HG02884 (cell line): Measurements from ENCODE around the gene MYO19.
"Not testable (repeated sequence)": the region's sequence is repeated elsewhere in the genome, so short reads cannot be mapped to it uniquely, and the experiment has no call there.

Experiments
- ATAC-seq: cut with Tn5 transposase; IDR thresholded peaks from one replicate; pipeline ENCODE4 v1.9.1; 2021; ENCODE audit warnings: mild to moderate bottlenecking, moderate library complexity; ENCODE audit not compliant: unreplicated experiment

The MYO19 gene

DNA sequence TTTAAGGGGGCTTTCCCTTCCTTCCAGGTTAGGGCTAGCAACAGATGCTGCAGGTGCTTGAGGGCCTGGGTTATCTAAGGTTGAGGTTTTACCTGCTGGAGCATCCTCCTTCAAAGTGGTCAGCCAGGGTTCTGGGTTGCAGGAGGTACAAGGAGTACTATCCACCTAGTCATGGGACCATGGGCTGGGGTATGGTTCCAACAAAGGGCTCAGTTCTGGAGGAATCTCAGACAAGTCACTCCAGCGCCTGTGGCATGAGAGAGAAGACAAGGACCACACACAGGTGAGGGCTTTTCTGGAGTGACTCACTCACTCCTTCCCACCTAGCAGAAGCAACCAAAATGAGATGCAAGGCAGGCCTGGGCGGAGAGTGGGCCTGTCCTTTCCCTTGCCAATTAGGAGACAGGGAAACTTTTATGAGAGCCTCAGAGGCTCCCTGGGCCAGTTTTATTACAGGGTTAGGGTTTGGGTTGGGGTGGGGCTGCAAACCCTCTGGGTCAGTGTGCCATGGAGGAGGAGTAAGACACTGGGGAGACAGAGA is 2.2 kb downstream of the MYO19 start:
- no peak for ATAC-seq

DNA sequence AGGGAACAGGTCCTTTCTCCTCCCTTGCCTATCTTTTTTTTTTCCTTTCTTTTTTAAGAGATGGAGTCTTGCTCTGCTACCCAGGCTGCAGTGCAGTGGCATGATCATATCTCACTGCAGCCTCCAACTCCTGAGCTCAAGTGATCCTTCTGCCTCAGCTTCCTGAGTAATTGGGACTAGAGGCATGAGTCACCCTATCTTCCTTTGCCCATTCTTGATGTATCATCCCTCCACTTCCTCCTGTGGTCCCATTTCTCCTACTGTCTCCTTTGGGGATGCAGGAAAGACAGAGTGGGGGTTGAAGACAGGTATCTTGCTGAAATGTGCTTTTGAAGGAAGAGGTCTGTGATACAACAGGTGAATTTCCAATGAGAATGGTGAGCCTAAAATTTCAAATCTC is 5.5 kb downstream of the MYO19 start:
- ATAC-seq = no peak

GRCh38 chr17:36527621-36528250 is 6.9 kb downstream of the MYO19 start:
- no peak for ATAC-seq

GRCh38 chr17:36525888-36526287 is 8.8 kb downstream of the MYO19 start:
- no peak for ATAC-seq

GRCh38 chr17:36525113-36525512 is 9.6 kb downstream of the MYO19 start:
- no peak for ATAC-seq

DNA sequence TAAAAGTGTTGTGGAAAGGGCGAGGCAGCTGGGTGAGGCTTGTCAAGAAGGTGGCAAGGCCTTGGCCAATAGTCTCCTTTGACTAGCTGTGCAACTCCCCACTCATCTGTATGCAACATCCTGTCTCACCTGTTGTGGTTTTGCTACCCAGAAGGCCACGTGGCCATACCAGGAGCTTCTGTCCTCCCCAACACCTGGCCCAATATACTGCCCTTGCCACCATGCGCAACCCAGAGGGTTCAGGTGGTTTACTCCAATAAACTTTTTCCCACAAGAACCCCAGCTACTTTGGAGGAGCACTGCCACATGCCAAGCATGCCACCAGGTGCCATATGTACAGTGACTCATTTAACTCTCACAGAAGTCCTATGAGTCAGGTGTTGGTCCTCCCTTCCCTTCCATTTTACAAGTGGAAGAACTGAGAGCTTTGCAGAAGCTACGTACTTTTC is 10.2 kb downstream of the MYO19 start:
- ATAC-seq = no peak

DNA sequence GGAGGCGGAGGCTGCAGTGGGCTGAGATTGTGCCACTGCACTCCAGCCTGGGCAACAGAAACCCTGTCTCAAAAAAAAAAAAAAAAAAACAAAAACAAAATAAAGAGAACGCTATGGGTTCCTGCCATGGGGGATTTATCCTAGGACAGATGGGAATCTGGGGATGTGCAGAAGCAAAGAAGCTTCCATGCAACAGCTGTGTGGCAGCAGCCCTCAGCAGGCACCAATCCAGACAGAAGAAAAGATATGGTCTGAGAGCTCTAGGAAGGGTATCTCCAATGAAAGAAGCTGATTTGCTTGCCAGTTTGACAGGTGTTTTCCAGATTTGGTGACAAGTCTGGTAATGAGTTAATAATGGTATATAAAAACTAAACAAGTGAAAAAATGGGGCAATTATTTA is 11.6 kb downstream of the MYO19 start:
- ATAC-seq = no peak

GRCh38 chr17:36515837-36516236 is 18.8 kb downstream of the MYO19 start:
- no peak for ATAC-seq

DNA sequence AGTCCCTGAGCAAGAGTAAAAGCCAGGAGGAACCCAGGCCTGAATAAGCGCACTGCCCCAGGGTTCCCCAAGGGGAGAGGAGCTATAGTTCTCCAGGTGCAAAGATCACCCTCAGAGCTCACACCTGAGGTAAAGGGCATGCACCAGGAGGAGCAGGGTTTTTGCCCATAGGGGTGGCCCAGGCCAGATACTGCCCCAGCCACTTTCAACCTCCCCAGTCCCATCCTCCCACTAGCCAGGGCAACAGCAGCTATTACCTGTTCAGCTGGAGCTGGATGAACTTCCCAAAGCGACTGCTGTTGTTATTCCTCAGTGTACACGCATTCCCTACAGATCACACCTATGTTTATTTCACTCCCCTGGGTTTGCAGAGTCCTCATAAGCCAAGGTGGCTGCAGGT is 19.8 kb downstream of the MYO19 start:
- no peak for ATAC-seq

GRCh38 chr17:36512641-36513040 is 22.0 kb downstream of the MYO19 start:
- no peak for ATAC-seq

DNA sequence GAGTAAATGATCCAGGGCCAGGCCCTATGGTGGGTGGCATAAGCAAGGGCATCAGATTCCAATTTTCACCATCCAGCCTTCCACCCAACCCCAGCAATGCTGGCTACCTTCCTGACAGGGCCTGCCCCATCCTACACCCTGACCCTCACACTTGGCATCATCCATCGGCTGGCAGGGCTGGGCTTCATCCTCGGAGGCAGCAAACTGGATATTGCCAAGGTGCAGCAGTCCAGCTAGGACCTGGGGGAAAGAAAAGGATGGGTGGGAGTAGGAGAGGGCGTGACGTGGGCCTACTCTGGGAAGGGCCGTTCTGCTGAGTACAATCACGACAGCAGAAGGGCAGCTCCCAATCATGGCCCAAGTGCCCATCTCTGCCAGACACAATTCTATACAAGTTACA is 23.5 kb downstream of the MYO19 start:
- ATAC-seq = no peak

GRCh38 chr17:36510636-36511035 is 24.0 kb downstream of the MYO19 start:
- ATAC-seq = no peak

GRCh38 chr17:36509272-36509985 is 25.2 kb downstream of the MYO19 start:
- ATAC-seq = no peak

DNA sequence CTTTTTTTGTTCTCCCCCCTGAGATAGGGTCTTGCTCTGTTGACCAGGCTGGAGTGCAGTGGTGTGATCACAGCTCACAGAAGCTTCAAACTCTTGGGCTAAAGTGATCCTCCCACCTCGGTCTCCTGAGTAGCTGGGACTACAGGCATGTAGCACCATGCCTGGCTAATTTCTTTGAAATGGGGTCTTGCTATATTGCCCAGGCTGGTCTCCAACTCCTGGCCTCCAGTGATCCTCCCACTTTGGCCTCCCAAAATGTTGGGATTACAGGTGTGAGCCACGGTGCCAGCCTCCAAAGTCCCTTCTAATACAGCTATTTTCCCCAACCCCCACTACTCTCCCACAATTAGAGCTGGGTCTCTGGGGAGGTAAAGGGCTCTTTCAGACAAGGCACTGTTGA is 26.2 kb downstream of the MYO19 start:
- ATAC-seq = not testable (repeated sequence)

DNA sequence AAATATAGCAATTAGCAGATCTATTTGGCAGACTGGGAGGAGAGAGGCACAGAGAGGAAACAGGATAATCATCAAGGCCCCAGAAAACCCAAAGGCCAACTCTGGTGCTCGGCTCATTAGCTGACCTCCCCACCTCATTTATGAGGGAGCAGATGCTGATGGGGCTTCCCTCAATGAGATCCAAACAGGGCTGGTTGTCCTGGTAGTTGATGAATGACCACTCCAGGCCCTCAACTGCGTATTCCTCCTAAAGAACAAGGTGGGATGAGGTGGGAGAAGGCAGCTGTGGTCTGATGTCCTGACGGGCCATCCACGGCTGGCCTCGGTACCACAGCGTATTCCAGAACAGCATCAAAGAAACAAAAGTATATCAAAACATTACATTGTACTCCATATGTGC is 27.4 kb downstream of the MYO19 start:
- no peak for ATAC-seq

DNA sequence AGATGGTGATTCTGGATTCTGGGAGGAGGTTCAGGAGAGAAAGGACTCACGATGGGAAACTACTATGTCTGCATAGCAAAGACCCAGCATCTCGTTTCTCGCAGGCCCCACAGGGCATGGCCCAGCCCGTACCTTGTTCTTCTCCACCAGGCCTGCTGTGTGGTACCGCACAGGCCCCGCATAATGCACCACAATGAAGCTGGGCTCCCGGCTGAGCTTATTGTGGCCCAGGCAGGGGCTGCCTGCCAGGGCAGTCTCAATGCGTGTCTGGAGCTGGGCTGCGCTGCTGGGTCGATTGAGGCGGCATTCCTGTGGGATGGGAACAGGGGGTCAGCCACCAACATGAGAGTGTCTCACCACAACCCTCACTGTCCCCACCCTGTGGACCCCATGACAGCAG is 27.8 kb downstream of the MYO19 start:
- no peak for ATAC-seq

DNA sequence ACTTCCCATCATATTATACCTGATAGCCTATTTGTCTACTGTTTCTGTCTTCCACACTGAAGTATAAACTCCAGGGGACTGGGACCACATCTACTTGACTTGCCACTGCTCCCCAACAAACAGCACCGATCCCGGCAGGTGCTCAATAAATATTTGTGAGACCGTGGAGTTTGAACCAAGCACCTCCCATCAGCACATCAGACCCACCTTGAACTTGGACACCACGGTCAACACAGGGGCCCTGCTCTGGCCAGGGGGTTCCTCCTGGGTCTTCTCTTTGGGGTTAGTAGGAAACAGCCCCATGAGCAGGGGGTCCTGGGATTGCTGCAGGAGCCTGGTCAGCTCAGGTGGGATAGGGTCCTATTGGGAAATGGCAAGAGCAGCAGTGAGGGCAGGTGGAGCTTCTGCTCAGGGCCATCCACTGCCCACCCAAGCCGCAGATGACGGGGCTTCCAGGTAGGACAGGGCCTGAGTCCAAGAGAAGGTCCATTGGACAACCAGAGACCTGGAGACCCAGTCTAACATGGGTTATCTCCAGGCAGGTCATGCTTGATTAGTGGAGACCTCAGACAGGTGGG is 28.3 kb downstream of the MYO19 start:
- ATAC-seq = no peak

DNA sequence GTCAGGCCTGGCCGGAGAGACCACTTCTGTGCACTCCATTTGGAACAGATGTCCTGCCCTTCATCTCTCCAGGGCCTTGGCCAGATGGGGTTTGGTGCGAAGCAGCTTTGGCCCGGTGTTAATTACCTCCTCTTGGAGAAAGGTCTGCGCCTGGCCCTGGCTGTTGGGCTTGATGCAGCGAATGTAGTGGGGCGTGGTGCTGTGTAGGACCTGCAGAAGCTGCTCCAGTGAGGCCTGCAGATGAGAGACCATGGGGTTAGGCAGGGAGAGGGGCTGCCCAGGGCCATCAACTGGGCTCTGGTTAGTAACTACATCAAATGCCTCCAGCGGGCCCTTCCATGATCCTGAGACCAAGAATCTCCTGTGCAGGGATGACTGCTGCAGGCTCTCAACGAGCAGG is 29.5 kb downstream of the MYO19 start:
- ATAC-seq = no peak

GRCh38 chr17:36504156-36504545 is 30.5 kb downstream of the MYO19 start:
- no peak for ATAC-seq

GRCh38 chr17:36503456-36504155 is 31.1 kb downstream of the MYO19 start:
- no peak for ATAC-seq

GRCh38 chr17:36501963-36502362 is 32.7 kb downstream of the MYO19 start:
- no peak for ATAC-seq

DNA sequence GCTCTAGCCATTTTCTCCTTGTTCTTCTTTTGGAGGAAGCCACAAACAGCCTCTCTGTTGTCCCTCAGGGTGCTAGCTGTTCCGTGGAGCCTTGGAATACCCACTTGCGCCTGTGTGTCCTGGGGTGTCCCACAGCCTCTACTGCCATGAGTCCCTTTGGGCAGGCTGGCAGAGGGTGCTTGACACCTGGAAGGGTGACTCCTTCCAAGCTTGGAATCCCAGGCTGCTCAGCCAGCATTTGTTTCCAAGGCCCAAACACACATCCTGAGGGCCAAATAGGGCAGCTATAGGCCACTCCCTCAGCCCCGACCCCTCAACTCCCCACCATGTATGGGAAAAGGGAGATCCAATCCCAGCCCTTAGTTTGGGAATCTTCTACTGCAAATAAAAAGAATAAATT is 33.3 kb downstream of the MYO19 start:
- no peak for ATAC-seq
